NCI-H146 (cell line): ENCODE measurements around the gene OSMR.

Experiments
- DNase-seq: peaks from one replicate; lab custom pipeline; 2025; lab: John Stamatoyannopoulos, UW

Gene OSMR

GRCh38 chr5:38845526-38846378, at the start of gene OSMR:
TSS of gene OSMR (plus strand) at chr5:38846012. CDS start at chr5:38869045, 23,033 bp downstream.
- no peak for DNase-seq

DNA sequence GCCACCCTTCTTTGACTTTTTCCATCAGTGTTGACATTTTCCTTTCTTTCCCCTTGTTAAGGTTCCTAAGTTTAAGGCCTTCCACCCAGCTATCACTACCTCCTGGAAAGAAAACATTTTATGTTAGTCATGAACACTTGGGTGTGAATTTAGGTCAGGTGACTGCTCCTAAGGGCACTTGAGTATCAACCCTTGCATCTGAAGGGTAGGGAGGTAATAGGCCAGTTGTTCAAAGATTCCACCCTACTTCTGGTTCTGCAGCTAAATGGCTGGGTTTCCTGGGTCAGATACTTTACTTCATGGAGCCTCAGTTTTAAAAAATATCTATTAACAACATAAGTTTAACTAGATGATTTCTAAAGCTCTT, 49.1 kb upstream of the OSMR start:
- no peak for DNase-seq

- no peak for DNase-seq
Measured at GRCh38 chr5:38797838-38798237, 48.0 kb upstream of the OSMR start.

DNA sequence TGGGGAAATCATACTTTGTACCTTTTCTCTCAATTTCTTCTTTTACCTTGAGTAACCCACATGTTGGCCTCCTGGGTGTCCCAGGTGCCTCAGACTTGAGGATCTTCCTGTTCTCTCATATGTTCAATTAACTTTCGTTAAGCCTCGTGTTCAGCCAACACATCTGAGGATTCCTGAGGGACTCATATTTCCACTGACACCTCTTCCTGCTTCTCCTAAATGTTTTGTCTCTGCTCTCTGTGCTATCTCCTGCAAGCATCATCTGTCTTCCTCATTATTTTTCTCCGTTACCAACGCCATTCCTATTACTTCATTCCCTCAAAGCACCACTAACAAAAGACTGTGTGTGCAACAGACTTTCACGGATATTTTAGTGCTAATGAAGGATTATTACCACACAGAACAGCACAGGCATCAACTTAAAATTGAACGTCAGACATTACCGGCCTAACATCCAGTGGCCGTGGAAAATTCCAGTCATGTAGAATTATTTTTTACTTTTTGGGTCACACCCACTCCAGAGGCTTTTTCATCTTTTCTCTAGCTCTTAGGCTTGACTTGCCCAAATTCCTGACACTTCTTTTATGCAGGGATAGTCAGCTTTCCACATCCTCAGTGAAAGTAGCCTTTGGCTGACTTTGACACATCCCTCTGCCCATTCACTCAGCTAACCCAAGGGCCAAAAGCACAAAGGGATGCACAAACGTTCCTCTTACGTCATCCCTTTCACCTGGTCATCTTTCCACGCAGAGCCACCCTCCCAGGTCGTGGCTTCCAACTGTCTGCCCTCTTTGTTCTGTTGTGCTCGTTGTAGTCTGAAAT, 46.0 kb upstream of the OSMR start:
- DNase-seq, result no peak

DNA sequence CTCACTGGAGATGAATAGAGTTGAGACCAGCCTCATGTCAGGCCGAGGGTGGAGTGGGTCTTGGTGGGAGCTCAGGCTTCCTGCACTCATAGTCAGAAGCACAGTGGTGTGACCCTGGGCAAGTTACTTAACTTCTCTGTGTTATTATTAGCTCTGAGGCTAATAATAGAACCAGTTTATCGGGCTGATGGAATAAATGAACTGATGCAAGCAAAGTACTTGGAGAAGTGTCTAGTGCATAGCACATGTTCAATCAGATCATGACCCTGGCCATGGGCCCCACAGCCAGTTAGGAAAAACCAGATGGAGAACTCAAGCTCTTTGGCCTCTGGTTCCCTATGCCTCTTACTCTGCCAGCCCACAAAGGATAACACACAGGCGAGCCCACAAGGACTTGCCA, 45.3 kb upstream of the OSMR start:
- no peak for DNase-seq

GRCh38 chr5:38802125-38802524, 43.7 kb upstream of the OSMR start:
- no peak for DNase-seq

- DNase-seq, result no peak
Measured at GRCh38 chr5:38803246-38803645, 42.6 kb upstream of the OSMR start.

GRCh38 chr5:38806775-38807258, 39.0 kb upstream of the OSMR start:
- no peak for DNase-seq

- DNase-seq, result no peak
Measured at GRCh38 chr5:38807570-38808483, 38.0 kb upstream of the OSMR start.

GRCh38 chr5:38808666-38809343, 37.0 kb upstream of the OSMR start:
- DNase-seq, result no peak

- peak; percentile 34 for DNase-seq
Measured at GRCh38 chr5:38809388-38810359, 36.1 kb upstream of the OSMR start.

- DNase-seq, result no peak
Measured at GRCh38 chr5:38814879-38815278, 30.9 kb upstream of the OSMR start.

DNA sequence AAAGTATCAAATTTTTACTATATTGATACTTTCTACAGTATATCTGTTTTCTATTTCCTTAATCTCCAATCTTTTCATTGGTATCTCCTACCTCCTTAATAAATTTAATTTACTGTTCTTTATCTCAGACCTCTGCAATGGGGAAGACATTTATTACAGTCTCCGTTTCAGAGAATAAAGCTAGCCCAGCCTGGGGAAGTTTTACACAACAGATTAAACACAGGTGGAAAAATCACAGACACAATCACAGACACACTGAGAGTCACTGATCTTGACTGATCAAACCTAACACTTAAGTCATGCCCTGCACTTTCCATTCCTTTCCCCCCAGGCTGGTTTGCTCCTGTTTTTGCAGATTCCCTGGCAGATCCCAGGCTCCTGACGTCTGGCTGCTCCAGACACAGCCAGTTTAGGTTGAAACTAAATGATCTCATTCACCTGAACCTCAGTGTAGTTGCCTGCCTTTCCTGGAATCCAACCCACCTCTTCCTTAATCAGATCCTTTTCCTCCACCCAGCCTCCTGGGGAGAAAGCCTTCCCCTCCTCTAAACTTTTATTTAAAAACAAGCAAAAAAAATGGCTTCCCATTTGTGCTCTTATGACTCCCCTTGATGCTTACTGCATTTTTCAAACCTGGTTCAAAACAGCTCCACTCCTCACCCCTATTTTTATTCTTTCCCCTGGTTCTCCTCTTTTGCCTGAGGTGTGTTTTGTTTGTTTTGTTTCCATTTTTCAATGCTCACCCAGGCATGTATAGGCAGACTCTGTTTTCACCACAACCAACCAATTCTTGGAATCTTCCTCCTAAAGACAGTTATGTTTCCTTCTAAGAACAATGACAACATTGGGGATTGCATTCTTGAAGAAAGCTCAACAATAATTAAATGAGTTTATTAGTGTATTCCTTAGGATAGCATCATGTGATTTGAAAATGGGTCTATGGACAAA, 29.5 kb upstream of the OSMR start:
- DNase-seq, result no peak

DNA sequence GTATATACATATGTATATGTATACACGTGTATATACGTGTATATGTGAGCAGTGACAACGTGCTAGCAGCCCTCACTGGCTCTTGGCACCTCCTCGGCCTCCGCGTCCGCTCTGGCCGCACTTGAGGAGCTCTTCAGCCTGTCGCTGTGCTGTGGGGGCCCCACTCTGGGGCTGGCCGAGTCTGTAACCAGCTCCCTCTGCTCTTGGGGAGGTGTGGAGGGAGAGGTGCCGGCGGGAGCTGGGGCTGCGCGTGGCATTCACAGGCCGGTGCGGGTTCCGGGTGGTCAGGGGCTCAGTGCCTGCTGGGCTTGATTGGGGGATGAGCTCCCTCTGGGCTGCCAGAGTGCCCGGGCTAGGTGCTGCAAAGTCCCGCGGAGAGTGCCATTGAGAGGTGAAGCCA, 24.1 kb upstream of the OSMR start:
- no peak for DNase-seq

DNA sequence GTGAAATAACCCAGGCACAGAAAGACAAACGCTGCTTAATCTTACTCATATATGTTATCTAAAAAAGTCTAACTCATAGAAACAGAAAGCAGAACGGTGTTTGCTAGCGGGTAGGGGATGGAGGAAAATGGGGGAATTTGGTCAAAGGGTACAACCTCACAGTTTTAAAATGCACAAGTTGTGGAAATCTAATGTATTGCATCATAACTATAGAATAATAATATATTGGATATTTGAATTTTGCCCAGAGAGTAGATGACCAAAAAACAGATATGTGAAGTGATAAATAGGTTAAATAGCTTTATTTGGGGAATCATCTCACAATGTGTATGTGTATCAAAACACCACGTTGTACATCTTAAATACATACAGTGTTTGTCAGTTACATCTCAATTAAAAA, 22.3 kb upstream of the OSMR start:
- DNase-seq, result no peak

DNA sequence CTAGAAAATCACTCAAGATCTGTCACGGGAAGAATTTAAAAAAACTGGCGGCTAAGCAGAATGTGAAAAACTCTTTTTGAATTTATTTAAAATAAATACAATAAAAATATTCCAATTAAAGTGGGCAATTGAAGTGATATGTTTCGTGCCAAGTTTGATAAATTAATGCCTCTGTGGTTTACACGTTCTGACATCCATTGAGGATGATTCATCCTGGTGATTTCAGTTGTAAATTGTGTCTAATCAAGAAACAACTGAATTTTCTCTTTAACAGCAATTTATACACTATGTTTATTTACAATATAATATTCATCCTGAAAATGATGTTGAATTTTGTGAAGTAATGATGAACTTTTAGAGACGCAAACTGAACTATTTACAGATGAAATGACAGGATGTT, 21.0 kb upstream of the OSMR start:
- DNase-seq, result no peak

GRCh38 chr5:38825494-38825893, 20.3 kb upstream of the OSMR start:
- DNase-seq, result no peak

DNA sequence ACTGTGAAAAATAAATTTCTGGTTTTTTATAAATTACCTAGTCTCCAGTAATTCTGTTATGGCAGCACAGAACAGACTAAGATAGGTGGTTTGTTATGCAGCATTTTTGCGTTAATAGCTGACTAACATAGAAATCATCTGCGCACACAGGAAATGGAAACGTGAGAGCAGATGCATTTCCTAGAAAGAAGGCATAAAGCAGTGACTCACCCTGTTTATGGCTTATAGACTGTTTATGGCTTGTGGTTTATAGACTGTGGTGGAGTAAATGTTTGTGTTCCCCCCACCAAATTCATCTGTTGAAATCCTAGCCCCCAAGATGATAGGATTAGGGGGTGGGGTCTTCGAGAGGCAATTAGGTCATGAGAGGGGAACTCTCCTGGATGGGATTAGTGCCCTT, 18.3 kb upstream of the OSMR start:
- no peak for DNase-seq

DNA sequence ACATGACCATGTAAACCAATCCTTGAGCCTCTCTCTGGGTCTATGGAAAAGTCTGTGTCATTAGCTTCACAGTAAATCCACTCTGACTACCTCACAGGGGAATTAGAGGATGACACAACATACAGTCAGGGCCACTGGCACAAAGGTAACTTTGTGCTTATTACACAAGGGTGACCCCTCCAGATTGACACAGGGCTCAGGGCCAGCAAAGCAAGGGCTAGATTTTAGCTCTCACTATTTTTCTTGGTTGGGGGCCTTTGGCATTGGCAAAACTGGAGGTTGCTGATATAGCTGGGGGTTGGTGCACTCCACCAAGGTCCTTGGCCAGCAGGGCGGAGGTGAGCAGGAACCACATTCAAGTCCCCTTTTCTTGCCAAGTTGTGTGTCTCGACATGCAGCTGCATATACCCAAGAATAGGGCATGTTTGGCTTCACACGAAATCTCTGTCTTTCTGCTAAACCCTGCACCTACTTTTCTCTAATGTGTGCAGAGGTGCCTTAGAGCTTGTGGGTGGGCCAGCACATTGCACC, 15.2 kb upstream of the OSMR start:
- DNase-seq, result no peak
